Right ventricle myocardium superior (tissue), 1 donor: Measurements from ENCODE around the gene TSPEAR. TPM values are rescaled to one million over a fixed set of nuclear protein-coding genes. Genes with fewer than 3 reads are reported as not detected.
"Not testable (repeated sequence)": the region's sequence is repeated elsewhere in the genome, so short reads cannot be mapped to it uniquely, and the experiment has no call there.

Experiments
- ATAC-seq: fragments of 200-7000 bp; cut with Tn5 transposase; one replicate; pipeline ENCODE4 v1.9.1; 2020; ENCODE audit warnings: mild to moderate bottlenecking; ENCODE audit not compliant: poor library complexity
- DNase-seq: peaks from one replicate; pipeline ENCODE4 v3.0.0-alpha.2; 2020
- intact Hi-C: fragments of 100-400 bp; cut with DNase I; formaldehyde crosslinking; loops from one replicate; pipeline ENCODE4 v1.11.2; 2022
- total RNA-seq: library from RNA; stranded (reverse); fragmentation: NEBNext Ultra II Directional; extraction: Animal tissue kit (Norgen Biotek cat#: 25700); gene quantifications from one replicate; pipeline ENCODE4 v1.2.1, GENCODE V29; 2021
- donor health status: DM: no; HTN: yes; CAD: no; lungs with severe emphysema.

Gene TSPEAR
- total RNA-seq, 1 donor from 2014 or later: 0.51 TPM

DNA sequence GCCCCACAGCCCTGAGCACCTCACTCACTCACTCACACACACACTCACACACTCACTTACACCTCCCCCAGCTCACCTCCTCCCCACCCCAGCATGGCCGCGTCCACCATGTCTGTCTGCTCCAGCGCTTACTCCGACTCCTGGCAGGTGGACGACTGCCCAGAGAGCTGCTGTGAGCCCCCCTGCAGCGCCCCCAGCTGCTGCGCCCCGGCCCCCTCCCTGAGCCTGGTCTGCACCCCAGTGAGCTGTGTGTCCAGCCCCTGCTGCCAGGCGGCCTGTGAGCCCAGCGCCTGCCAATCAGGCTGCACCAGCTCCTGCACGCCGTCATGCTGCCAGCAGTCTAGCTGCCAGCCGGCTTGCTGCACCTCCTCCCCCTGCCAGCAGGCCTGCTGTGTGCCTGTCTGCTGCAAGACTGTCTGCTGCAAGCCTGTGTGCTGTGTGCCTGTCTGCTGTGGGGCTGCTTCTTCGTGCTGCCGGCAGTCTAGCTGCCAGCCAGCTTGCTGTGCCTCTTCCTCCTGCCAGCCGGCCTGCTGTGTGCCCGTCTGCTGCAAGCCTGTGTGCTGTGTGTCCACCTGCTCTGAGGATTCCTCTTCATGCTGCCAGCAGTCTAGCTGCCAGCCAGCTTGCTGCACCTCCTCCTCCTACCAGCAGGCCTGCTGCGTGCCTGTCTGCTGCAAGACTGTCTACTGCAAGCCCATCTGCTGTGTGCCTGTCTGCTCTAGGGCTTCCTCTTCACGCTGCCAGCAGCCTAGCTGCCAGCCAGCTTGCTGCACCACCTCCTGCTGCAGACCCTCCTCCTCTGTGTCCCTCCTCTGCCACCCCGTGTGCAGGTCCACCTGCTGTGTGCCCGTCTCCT is 64.8 kb downstream of the TSPEAR start, which contains the start of gene KRTAP10-11:
Gene KRTAP10-11, plus strand, starts transcription at position 49 of the 856 bp plus-strand sequence. Its CDS starts 45 bp downstream, at position 94.
- intact Hi-C loops, ATAC-seq, DNase-seq: not testable (repeated sequence)

DNA sequence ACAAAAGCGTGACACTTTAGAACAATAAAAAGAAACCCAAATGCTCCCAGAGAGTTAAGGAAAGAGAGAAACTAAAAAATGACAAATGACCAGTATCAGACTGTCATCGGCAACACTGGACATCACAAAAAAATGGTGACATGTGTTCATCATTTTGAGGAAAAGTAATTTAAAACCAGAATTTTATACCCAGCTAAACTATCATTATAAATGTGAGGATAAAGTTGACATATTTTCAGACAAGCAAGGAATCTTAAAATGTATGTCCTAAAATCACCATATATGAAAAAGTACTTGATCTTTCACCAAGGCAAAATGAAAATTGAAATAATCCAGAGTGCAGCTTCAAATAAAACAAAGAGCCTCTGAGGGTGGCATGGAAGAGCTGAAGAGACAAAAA is 66.5 kb downstream of the TSPEAR start:
- DNase-seq (no peak), ATAC-seq (no peak)
- intact Hi-C loops: no loop called here

DNA sequence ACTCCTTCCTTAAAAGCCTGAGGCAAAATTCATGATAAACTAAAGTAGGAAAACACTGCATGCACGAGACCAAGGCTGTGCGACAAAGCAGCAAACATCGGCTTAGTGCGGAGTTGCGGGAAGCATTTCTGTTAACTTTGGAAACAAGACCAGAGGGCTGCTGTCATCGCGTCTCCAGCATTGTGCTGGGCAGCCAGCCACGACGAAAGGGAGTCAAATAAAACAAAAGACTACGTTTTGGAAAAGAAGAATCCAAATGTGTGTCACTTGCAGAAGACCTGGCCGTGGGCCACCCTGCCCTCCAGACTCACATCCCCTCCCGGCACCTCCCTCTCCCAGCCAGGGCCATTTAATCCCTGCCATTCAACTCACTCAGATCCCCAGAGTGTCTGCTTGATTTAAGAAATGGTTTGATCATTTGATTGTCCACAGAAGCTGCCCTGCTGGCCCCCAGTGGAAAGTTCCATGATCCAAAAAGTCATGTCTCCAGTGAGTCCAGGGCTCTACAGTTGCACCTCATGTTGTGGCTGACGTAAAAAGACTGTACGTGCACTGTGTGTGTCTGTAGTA is 67.5 kb downstream of the TSPEAR start:
- no peak for ATAC-seq
- intact Hi-C loops: no loop called here

DNA sequence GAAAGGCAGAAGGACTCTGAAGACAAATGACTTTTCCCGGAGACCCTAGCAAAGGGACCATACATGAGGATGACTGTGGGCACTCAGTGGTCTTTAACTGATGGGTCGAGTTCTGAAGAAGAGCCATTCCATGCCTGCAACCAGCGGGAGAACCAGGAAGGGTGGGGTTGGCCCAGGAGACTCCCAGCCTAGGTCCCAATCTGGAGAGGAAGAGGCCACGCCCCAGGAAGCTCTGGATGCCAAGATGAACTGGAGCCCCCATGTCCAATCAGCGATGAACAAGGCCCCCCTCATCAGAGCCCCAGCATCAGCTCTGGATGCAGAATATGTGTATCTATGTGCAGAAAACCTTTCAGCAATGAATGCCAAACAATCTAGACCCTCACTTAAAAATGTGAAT is 70.6 kb downstream of the TSPEAR start:
- intact Hi-C loops: no loop called here
- no peak for ATAC-seq
- no peak for DNase-seq

More for the DNA sequence above, 67.5 kb downstream of the TSPEAR start:
- no peak for DNase-seq

DNA sequence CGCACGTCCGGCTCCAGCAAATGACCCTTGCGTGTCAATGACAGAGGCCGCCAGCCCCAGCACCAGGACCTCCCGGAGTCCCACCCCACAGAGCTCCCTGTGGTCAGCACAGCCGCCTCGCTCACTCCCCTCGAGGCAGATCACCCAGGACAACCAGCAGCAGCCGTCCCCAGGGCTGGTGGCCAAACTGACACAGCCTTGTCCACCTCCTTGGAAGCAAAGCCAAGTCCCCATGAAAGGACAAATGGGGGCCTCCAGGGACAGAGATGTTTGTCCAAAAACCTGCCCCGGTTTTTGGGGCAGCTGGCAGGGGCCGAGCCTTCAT is 72.1 kb downstream of the TSPEAR start:
- no peak for DNase-seq
- no peak for ATAC-seq
- intact Hi-C loops: no loop called here

DNA sequence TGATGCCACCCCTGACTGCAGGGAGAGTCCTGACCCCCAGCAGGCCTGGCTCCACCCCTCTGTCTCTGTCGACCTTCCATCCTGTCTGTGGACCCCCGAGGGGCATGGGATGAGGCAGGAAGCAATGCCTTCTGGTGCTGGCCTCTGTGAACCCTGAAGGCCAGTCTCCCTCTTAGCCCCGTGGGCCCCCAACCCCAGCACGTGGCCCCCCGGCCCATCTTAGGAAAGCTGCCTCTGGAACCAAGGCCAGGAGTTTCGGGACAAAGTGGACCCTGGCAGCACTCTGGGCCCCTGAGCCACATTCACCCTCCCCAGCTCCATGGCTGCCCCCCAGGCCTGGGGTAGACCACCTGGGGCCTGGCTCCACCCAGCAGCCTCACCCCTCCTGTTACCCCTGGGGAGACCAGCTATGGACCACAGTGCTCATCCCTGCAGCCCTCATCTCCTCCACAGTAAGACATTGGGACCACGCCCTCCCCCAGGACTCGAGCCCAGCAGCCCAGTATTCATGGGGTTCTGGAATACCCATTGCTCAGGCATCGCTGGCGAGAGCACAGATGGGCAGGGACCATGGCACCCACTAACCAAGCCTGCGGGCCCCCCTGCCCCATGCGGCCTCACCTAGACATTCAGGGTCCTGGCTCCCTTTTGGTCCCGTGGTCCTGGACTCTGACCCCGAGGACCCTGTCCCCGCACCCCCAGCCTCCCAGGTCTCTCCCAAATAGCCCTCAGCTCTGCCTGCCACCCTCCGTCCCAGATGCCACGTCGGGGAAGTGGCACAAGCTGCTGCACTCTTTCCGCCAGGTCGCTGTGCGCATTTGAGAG is 72.7 kb downstream of the TSPEAR start:
- DNase-seq, ATAC-seq, intact Hi-C loops: not testable (repeated sequence)

DNA sequence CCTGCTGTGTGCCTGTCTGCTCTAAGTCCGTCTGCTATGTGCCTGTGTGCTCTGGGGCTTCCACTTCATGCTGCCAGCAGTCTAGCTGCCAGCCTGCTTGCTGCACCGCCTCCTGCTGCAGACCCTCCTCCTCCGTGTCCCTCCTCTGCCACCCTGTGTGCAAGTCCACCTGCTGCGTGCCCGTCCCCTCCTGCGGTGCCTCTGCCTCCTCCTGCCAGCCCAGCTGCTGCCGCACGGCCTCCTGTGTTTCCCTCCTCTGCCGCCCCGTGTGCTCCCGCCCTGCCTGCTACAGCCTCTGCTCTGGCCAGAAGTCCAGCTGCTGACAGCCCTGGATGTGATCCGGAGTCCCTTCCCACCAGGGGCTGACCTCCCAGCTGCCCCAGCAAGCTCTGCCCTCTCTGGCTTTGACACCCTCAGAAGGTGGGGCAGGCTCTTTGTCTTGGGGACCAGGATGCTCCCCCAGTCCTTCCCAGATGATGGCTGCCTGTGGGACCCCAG is 73.5 kb downstream of the TSPEAR start:
- DNase-seq, intact Hi-C loops, ATAC-seq: not testable (repeated sequence)

DNA sequence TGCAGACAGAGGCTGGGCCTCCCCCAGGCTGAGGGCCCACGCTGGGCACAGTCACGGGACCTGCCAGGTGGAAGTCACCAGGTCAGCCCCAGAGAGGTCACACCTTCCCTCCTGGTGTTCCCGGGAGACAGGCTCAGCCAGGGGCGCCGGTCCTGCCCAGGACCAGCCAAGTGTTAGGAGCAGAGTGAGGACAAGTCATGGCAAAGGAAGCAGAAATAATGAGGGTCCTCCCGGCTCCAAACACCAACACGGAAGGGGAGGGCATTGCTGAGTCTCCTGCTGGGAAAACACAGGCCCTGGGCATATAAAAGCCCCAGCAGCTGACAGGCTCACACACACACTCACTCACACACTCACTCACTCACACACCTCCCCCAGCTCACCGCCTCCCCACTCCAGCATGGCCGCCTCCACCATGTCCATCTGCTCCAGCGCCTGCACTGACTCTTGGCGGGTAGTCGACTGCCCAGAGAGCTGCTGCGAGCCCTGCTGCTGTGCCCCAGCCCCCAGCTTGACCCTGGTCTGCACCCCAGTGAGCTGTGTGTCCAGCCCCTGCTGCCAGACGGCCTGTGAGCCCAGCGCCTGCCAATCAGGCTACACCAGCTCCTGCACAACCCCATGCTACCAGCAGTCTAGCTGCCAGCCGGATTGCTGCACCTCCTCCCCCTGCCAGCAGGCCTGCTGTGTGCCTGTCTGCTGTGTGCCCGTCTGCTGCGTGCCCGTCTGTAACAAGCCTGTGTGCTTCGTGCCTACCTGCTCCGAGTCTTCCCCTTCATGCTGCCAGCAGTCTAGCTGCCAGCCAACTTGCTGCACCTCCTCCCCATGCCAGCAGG is 74.1 kb downstream of the TSPEAR start, which contains the start of gene KRTAP10-10:
Gene KRTAP10-10, plus strand, starts transcription at position 339 of the 833 bp plus-strand sequence. Its CDS starts 62 bp downstream, at position 401.
- DNase-seq: no peak
- intact Hi-C loops: no loop called here
- ATAC-seq: no peak

DNA sequence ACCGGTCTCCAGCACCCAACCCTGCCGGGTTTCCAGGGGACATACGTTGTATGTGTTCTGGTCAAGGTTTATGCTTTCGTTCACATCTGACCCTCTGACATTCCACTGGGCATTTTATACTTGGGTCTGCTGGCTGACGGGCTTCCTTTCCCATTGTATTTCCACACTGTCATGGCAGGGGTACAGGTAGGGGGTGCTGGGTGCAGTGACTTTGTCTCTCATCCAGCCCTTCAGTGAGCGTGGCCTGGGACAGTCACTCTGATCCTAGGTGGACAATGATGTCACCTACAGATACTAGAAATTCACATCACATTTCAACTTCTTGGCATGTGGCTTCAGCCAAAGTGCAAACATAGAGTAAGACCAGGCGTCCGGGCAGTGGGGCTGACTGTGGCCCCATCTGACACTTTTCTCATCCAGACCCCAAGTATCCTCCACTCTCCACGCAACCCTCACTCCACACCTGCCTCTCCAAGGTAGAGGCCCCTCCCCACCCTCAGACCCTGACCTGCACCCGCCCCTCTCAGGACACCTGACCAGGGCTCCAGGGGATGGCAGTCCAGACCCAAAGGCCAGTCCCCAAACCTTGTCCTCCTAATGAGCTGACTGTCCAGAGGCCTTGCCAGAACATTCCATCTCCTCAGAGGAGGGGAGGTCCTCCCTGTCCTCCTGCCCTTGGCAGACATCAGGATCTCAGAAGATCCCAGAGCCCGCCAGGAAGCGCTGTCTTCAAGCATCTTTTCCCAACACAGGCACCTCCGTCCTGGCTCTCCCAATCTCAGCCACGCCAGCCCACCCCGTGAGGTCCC is 75.0 kb downstream of the TSPEAR start:
- no peak for DNase-seq
- intact Hi-C loops: no loop called here
- no peak for ATAC-seq

DNA sequence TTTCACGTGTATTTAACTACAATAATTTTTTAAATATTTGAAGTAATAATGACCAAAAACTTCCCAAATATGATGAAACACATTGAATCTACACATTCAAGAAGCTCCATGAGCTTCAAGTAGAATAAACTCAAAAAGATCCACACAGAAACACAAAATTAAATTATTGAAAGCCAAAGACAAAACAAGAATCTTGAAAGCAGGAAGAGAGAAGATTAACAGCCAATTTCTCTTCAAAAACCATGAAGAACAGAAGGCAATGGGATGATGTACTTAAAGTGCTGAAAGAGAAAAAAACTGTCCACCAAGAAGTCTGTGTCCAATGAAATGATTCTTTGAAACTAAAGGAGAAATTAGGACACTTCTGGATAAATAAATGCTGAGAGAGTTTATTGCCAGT is 79.3 kb downstream of the TSPEAR start:
- no peak for DNase-seq
- intact Hi-C loops: no loop called here
- no peak for ATAC-seq

DNA sequence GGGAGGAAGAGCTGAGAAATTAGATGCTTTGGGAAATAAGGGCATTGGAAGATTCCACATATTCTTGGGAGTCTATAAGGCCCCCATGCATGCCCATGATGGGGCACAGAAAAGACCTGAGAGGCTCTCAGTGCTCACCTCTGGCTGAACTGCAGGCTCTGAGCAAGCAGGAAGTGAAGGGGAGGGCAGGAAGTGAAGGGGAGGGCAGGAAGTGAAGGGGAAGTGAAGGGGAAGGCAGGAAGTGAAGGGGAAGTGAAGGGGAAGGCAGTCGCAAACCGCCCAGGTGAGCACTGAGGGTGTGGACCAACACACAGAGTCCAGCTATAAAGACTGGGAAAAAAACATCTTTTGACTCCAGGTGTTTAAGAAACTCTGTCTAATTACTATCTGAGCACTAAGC is 80.9 kb downstream of the TSPEAR start:
- no peak for ATAC-seq
- DNase-seq: no peak
- intact Hi-C loops: no loop called here

DNA sequence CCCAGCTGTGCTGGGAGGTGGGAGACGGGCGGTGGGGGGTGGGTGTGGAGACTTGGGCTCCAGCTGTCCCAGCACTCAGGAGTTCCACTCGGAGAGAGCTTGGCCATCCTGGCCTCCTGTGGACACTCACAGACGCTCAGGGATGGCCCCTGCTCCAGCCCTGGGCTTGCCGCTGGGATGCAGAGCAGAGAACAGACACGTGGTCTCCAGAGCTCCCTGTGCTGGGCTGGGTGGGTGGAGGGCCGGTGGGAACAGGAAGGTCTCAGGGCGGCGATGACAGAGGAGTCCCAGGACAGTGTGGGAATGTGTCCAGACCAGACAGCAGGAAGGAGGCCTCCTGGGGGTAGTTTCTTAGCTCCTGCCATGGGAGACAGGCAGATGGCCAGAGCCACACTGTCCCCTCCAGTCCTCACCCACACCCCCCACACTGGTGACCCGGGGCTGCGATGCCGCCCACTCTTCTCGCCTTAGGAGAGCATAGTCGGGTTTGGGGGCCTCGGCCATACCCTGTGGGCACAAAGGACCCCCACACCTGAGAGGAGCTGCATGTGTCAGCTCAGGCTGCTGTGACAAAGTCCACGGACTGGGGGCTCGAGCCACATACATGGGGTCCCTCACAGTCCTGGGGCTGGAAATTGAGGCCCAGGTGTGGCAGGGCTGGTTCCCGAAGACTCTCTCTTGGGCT is 82.5 kb downstream of the TSPEAR start:
- DNase-seq (no peak), ATAC-seq (peak; percentile 39)
- intact Hi-C loops: no loop called here

DNA sequence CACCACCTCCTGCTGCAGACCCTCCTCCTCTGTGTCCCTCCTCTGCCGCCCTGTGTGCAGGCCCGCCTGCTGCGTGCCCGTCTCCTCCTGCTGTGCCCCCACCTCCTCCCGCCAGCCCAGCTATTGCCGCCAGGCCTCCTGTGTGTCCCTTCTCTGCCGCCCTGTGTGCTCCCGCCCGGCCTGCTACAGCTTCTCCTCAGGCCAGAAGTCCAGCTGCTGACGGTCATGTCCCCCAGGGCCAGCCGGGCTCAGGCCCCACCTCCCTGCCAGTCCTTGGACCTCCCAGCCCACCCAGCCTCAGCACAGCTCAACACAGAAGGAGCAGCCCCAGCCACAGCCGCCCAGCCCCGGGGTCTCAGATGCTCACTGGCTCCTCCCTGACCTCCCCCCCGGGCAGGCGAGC is 83.5 kb downstream of the TSPEAR start:
- ATAC-seq, DNase-seq, intact Hi-C loops: not testable (repeated sequence)

DNA sequence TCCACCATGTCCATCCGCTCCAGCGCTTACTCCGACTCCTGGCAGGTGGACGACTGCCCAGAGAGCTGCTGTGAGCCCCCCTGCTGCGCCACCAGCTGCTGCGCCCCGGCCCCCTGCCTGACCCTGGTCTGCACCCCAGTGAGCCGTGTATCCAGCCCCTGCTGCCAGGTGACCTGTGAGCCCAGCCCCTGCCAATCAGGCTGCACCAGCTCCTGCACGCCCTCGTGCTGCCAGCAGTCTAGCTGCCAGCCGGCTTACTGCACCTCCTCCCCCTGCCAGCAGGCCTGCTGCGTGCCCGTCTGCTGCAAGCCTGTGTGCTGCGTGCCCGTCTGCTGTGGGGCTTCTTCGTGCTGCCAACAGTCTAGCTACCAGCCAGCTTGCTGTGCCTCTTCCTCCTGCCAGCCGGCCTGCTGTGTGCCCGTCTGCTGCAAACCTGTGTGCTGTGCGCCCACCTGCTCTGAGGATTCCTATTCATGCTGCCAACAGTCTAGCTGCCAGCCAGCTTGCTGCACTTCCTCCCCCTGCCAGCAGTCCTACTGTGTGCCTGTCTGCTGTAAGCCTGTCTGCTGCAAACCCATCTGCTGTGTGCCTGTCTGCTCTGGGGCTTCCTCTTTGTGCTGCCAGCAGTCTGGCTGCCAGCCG is 84.1 kb downstream of the TSPEAR start:
- intact Hi-C loops, DNase-seq, ATAC-seq: not testable (repeated sequence)

DNA sequence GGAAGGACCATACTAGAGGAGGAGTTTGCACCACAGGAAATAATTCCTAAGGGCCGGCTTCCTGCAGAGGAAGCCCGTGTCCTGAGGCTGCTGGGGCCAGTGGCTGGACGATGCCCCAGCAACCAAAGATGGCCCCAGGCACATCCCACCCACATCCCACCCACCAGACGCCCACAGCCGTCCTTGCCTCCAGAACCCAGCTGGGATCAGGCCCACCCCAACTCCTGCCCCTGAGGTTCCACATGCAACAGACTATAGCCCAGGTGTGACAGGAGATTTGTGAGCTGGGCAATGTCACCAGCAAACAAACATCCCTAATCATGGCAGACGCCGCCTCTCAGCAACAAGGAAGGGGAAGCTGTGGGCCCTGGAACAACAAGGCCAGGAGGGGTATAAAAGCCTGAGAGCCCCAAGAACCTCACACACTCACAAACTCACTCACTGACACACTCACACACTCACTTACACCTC is 84.7 kb downstream of the TSPEAR start, which contains the start of gene KRTAP10-9:
Gene KRTAP10-9, plus strand, starts transcription at position 421 of the 471 bp plus-strand sequence. CDS start 79 bp downstream, outside the sequence.
- intact Hi-C loops: no loop called here
- ATAC-seq: no peak
- DNase-seq: no peak

DNA sequence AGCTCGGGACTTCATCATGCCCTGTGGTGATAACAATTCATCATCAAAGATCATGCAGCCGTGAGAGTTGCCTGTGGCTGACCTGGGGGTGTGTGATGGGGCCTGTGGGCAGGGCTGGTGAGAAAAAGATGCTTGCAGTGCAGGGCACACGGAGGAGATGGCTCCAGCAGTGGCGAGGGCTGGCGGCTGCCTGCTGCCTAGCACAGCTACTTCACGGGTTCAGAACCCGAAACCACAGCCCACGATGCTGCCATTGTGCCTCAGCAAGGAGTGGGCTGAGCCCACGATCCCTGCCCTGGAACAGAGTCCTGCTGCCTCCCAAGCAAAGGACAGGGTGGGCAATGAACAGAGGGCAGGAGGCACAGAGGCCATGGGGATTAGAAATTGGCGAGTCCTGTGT is 85.1 kb downstream of the TSPEAR start:
- ATAC-seq: no peak
- intact Hi-C loops: no loop called here
- no peak for DNase-seq
